ENCODE results near the gene KIF26B.

The KIF26B gene

DNA sequence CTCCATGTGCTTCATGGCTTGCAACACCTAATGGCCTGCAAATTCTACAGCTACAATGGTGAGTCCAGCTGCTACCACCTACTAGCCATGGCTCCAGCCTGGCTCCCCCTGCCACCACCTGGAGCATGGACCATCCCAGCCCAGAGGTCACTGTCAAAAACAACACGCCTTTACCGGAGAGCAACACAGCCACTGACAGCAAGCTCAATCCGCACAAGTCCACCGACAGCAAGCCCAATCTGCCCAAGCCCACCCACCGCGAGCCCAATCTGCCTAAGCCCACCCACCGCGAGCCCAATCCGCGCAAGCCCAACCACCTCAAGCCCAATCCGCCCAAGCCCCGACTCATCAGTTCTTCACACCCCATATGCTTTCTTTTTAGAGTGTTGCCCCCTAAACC lies 128.2 kb downstream of the KIF26B start:
- in situ Hi-C loops (cut with MboI; ENCODE audit: low sequenced_read_pairs, unreplicated experiment), result no loop called here
- TF ChIP-seq, protein P1, sequence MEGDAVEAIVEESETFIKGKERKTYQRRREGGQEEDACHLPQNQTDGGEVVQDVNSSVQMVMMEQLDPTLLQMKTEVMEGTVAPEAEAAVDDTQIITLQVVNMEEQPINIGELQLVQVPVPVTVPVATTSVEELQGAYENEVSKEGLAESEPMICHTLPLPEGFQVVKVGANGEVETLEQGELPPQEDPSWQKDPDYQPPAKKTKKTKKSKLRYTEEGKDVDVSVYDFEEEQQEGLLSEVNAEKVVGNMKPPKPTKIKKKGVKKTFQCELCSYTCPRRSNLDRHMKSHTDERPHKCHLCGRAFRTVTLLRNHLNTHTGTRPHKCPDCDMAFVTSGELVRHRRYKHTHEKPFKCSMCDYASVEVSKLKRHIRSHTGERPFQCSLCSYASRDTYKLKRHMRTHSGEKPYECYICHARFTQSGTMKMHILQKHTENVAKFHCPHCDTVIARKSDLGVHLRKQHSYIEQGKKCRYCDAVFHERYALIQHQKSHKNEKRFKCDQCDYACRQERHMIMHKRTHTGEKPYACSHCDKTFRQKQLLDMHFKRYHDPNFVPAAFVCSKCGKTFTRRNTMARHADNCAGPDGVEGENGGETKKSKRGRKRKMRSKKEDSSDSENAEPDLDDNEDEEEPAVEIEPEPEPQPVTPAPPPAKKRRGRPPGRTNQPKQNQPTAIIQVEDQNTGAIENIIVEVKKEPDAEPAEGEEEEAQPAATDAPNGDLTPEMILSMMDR (IDR thresholded peaks at IDR 0.05; ENCODE audit: borderline replicate concordance, control extremely low read depth, extremely low read depth, insufficient read depth, missing control alignments), result no peak
- DNase-seq (ENCODE audit: low spot score), result no peak

DNA sequence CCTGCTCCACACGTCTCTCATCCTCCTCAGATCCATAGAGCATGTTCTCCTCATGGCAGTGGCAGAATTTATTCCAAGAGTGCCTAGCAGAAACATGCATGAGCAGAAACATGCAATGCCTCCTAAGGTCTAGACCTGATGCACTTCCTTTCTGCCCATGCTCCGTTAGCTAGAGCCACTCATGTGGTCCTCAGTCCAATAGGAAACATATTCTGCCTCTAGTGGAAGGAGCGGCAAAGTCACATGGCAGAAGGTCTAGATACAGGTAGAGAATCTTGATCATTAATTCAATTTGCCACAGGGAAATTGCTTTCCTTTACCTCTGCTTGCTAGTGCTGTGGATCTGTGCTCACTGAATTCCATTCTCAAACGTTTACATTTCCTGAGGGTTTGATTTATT lies 130.4 kb downstream of the KIF26B start:
- in situ Hi-C loops (cut with MboI; ENCODE audit: low sequenced_read_pairs, unreplicated experiment), result no loop called here
- no peak for DNase-seq (ENCODE audit: low spot score)
- TF ChIP-seq, protein P1 (IDR thresholded peaks at IDR 0.05; ENCODE audit: borderline replicate concordance, control extremely low read depth, extremely low read depth, insufficient read depth, missing control alignments), result no peak

DNA sequence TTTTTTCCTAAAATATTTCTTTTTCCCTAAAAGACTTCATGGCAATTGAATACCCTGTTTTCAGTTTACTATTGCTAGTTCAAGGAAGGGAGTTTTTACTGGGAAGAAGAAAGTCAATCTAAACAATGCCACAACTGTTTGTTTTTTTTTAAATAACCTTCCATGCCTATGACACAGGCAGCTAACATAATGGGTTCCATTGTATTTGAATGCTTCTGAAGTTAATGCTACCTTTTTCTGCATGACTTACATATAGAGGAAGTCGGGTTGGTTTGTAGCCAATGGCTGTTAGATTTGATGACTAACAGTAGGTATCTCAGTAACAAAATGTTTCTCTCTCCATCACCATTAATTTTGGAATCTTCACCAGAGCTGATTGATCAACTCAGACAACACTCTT lies 134.0 kb downstream of the KIF26B start:
- in situ Hi-C loops (cut with MboI; ENCODE audit: low sequenced_read_pairs, unreplicated experiment), result no loop called here
- TF ChIP-seq, protein P1 (IDR thresholded peaks at IDR 0.05; ENCODE audit: borderline replicate concordance, control extremely low read depth, extremely low read depth, insufficient read depth, missing control alignments), result no peak
- DNase-seq (ENCODE audit: low spot score), result no peak

DNA sequence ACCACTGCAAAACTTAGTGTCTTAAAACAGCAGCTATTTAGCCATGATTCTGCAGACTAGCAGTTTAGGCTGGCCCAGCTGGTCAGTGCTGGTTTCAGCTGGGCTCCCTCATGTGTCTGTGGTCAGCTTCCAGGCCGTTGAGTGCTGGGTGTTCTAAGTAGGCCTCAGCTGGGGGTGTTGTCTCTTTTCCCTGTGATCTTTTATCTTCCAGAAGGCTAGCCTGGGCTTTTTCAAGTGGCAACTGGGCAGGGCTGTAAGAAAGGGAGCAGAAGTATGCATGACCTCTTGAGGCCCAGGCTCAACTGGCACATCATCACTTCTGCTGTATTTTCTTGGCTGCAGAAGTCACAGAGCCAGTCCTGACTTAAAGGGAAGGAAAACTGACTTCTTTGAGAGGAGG lies 136.1 kb downstream of the KIF26B start:
- in situ Hi-C loops (cut with MboI; ENCODE audit: low sequenced_read_pairs, unreplicated experiment), result no loop called here
- no peak for DNase-seq (ENCODE audit: low spot score)
- TF ChIP-seq, protein P1 (IDR thresholded peaks at IDR 0.05; ENCODE audit: borderline replicate concordance, control extremely low read depth, extremely low read depth, insufficient read depth, missing control alignments), result no peak

DNA sequence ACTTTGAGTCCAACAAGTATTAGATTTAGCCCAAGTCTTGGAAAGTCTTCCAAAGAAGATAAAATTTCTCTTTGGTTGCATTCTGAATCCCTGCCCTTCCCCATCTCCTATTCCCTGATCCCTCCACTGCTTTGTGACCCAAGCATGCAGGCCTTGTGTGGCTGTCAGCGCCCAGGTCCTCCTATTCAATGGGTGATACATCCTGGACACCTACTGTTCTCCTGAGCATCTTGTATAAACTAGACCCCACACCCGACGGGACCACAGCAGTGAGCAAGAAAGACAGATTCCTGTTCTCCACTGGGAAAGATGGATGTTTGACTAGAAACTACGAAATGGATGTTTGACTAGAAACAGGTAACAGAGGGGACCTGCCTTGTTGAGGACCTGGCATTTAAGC lies 136.6 kb downstream of the KIF26B start:
- in situ Hi-C loops (cut with MboI; ENCODE audit: low sequenced_read_pairs, unreplicated experiment), result no loop called here
- no peak for DNase-seq (ENCODE audit: low spot score)
- TF ChIP-seq, protein P1 (IDR thresholded peaks at IDR 0.05; ENCODE audit: borderline replicate concordance, control extremely low read depth, extremely low read depth, insufficient read depth, missing control alignments), result no peak

DNA sequence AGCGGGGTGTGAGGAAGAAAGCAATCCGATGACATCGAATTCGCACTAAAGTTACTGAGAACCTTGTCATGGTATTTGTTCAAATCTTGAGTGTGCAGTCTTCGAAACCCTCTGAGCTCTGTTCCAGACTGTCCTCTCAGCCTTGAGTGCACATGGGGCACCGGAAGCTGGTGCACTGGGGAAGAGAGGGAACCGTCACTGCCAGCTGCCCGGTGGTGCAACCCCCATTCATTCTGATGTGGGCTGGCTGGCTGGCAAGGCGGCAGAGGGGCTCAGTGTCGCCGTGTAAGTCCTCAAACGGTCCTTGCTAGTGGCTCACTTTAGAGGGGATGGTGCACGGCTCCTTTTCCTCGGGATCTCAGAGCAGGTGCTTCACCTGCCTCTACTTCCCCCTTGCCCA lies 137.4 kb downstream of the KIF26B start:
- in situ Hi-C loops (cut with MboI; ENCODE audit: low sequenced_read_pairs, unreplicated experiment), result no loop called here
- DNase-seq (ENCODE audit: low spot score), result no peak
- TF ChIP-seq, protein P1 (IDR thresholded peaks at IDR 0.05; ENCODE audit: borderline replicate concordance, control extremely low read depth, extremely low read depth, insufficient read depth, missing control alignments), result no peak

DNA sequence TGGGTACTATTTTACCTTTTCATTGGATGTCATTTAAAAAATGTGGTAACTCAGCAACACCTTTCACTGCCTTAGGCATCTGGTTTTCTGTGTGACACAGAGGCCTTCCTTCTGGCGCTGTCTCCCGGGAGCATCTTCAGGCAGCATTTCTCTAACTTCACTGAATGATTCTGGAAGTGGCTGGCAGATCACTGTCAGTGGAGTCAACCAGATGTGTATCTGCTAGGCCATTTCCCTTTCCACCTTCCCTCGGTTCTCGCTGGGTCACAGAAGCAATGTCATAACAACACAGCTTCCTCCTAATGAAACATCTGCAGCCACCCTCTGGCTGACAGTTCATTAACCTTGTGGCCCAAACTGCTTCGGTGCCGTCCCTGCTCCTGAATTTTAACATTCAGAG lies 137.8 kb downstream of the KIF26B start:
- no peak for DNase-seq (ENCODE audit: low spot score)
- in situ Hi-C loops (cut with MboI; ENCODE audit: low sequenced_read_pairs, unreplicated experiment), result no loop called here
- TF ChIP-seq, protein P1 (IDR thresholded peaks at IDR 0.05; ENCODE audit: borderline replicate concordance, control extremely low read depth, extremely low read depth, insufficient read depth, missing control alignments), result no peak

Measured in GM13976 (cell line).